ENCODE measurements around the gene EPC2. TPM values are rescaled to one million over a fixed set of nuclear protein-coding genes. Genes with fewer than 3 reads are reported as not detected.

EPC2 gene
- total and polyA plus RNA-seq, 2 of the 8 experiments (the other 6 are each of a cell fraction or from before 2014, with no cell fraction given): 16.1 to 25.7 TPM

GRCh38 chr2:148664229-148664628 is 19.7 kb downstream of the EPC2 start:
- DNase-seq (ENCODE audit: low read depth in 1 of 2, low spot score in 2 of 2) (no peak), FAIRE-seq (no peak)
- Histone ChIP-seq H2BK12ac (ENCODE audit: low read depth, low read length) (no peak overlapping the region), H2AFZ (ENCODE audit: low read length) (no peak overlapping the region), H3K4me3 (ENCODE audit: extremely low read depth in 1 of 4, insufficient read depth in 2 of 4, low read depth in 3 of 4, low read length in 4 of 4) (no peak overlapping the region), H3K23me2 (ENCODE audit: low read depth, low read length) (no peaks in the 10 kb centered on the region), H3K4ac (replicated peaks; ENCODE audit: insufficient read length, low read depth, low read length) (no peak overlapping the region), H3K9me3 (ENCODE audit: insufficient read depth in 2 of 2, low read depth in 1 of 2, low read length in 1 of 2) (no peaks in the 10 kb centered on the region), H4K8ac (ENCODE audit: extremely low read depth, insufficient read depth, low read length) (no peak overlapping the region), H3K79me2 (ENCODE audit: control insufficient read depth in 1 of 2, insufficient read depth in 2 of 2, low read length in 2 of 2) (peaks cover 12 to 96% of the 10 kb centered on the region in 2 experiments), H3K27me3 (replicated peaks in 1 of 4; ENCODE audit: control insufficient read depth in 3 of 4, extremely low read depth in 1 of 4, insufficient read depth in 3 of 4, low read length in 3 of 4) (no peaks in the 10 kb centered on the region), H2BK5ac (ENCODE audit: low read depth, low read length) (no peak overlapping the region), H3K36me3 (ENCODE audit: control insufficient read depth in 2 of 4, insufficient read depth in 4 of 4, low read length in 3 of 4) (no peaks in the 10 kb centered on the region), H2AK5ac (ENCODE audit: low read depth, low read length) (no peak overlapping the region), H3K18ac (ENCODE audit: extremely low read depth, low read length) (no peak overlapping the region), H4K20me1 (replicated peaks in 1 of 2; ENCODE audit: control insufficient read depth in 1 of 2, insufficient read depth in 2 of 2, low read length in 2 of 2) (peaks cover 2 to 7% of the 10 kb centered on the region in 2 experiments), H4K5ac (ENCODE audit: insufficient read length, low read depth, low read length) (no peak overlapping the region), H2BK15ac (ENCODE audit: low read length) (no peak overlapping the region), H3K27ac (ENCODE audit: low read depth, low read length) (no peak overlapping the region), H3K4me1 (replicated peaks in 1 of 4; ENCODE audit: control insufficient read depth in 3 of 4, insufficient read depth in 4 of 4, low read length in 3 of 4) (peaks cover 0 to under 1% (median 0%) of the 10 kb centered on the region in 4 experiments; a peak in 1 of 7 replicates), H4K91ac (replicated peaks; ENCODE audit: insufficient read length, low read length) (no peak overlapping the region), H3K56ac (replicated peaks; ENCODE audit: insufficient read length, low read depth, low read length) (no peak overlapping the region), H2BK20ac (ENCODE audit: low read length) (no peak overlapping the region), H3K14ac (ENCODE audit: insufficient read length) (no peak overlapping the region), H3K79me1 (ENCODE audit: low read depth, low read length) (peaks cover 2% of the 10 kb centered on the region; the same call in 1 of the 2 replicates), H2BK120ac (replicated peaks; ENCODE audit: low read depth, low read length) (no peak overlapping the region), H3K23ac (ENCODE audit: insufficient read length) (no peak overlapping the region), H3K9ac (replicated peaks in 1 of 4; ENCODE audit: extremely low read depth in 1 of 4, low read depth in 3 of 4, low read length in 3 of 4) (no peak overlapping the region), H3K4me2 (ENCODE audit: insufficient read depth in 1 of 2, low read depth in 2 of 2, low read length in 2 of 2) (no peak overlapping the region)
- 91% methylated on average over 8 of the region's 8 CpGs; no CpG with 5 or more reads in 1 of the 2 experiments for WGBS, 2 experiments (ENCODE audit: extremely low coverage in 1 of 2, insufficient coverage in 1 of 2, insufficient read length in 1 of 2, insufficient replicate concordance in 2 of 2, low coverage in 1 of 2, low lambda C conversion rate in 2 of 2, missing lambda C conversion rate in 1 of 2)
- POLR2A ChIA-PET (ENCODE audit: partially characterized antibody): interaction anchor here (1.6 kb wide), 1 partner anchor 19 kb away, joined by 7 read pairs; no protein-coding TSS in a partner anchor
- CTCF ChIA-PET (ENCODE audit: partially characterized antibody): no interaction called here
- no peak for TF ChIP-seq USF2 (IDR thresholded peaks at IDR 0.05; ENCODE audit: low read length)

All from H1 (cell line).